Right forelimb (tissue), 1 donor: ENCODE measurements around the gene GPX2.

Experiments
- DNase-seq: peaks from one replicate; pipeline ENCODE4 v3.0.0-alpha.2; 2018

The GPX2 gene

GRCh38 chr14:64912261-64912660, 30.3 kb downstream of the GPX2 start:
- no peak for DNase-seq

GRCh38 chr14:64910847-64911495, 31.6 kb downstream of the GPX2 start:
- no peak for DNase-seq

GRCh38 chr14:64906022-64906421, 36.5 kb downstream of the GPX2 start:
- no peak for DNase-seq

GRCh38 chr14:64899958-64900357, 42.6 kb downstream of the GPX2 start:
- no peak for DNase-seq

GRCh38 chr14:64891839-64892375, 50.6 kb downstream of the GPX2 start:
- no peak for DNase-seq

- DNase-seq, result no peak
Observed at GRCh38 chr14:64891173-64891838, 51.2 kb downstream of the GPX2 start.

GRCh38 chr14:64889352-64889751, 53.2 kb downstream of the GPX2 start:
- DNase-seq, result no peak
